HG03565 (cell line): ENCODE measurements around the gene FBXL7.

Experiments used
- ATAC-seq: cut with Tn5 transposase; IDR thresholded peaks from one replicate; pipeline ENCODE4 v1.9.1; 2021; ENCODE audit warnings: mild to moderate bottlenecking, moderate library complexity; ENCODE audit not compliant: unreplicated experiment

The FBXL7 gene

DNA sequence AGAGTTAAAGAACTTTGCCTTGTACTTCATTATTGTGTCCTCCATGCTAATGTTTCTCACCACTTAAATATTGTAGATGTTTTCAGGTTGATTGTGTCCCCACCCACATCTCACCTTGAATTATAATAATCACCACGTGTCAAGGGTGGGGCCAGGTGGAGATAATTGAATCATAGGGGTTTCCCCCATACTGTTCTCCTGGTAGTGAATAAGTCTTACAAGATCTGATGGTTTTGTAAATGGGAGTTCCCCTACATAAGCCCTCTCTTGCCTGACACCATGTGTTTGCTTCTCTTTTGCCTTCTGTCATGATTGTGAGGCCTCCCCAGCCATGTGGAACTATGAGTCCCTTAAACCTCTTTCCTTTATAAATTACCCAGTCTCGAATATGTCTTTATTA lies 248.3 kb downstream of the FBXL7 start:
- ATAC-seq, result no peak

DNA sequence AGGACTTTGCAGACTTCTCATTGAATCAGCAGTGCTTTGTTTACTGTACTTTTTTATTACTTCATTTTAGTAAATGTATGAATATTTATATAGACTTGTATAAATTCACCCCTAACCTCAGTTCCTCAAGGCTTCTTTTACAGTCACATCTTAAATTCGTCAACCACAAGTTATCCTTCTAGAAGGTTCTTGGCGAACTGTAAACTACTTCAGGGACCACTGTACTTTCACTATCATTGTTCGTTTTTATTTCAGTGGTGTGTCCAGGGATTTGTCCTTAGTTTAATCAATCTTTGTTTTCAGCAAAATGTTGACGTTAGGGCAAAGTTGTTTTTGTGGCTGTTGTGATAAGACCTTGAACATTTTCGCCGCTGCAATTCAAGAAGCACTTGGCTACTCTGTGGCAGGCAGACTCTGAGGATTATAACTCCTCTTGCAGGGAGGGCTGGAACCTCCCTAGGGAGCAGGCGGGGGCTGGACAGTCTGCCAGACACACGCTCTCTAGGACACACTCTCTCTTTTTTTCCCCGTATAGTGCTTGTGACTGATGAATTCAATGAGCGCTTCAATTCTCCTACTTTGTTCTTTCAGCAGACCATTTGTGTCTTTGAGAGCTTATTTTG lies 252.8 kb downstream of the FBXL7 start:
- ATAC-seq, result no peak

DNA sequence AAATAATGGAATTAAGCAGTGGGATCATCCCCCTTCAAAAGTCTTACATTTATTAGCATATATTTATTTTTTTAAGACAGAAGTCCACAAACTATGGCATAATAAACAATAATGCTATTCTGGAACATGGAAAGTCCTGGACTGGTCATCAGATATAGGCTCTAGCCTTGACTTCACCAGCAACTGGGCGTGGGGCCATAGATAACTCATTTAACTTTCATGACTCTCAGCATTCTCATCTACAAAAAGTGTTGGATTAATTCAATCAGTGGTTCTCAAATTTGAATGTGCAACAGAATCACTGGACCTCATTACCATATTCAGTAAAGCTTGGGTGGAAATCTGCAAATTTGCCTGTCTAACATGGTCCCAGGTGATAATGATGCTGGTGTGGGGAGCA lies 253.8 kb downstream of the FBXL7 start:
- ATAC-seq, result no peak

DNA sequence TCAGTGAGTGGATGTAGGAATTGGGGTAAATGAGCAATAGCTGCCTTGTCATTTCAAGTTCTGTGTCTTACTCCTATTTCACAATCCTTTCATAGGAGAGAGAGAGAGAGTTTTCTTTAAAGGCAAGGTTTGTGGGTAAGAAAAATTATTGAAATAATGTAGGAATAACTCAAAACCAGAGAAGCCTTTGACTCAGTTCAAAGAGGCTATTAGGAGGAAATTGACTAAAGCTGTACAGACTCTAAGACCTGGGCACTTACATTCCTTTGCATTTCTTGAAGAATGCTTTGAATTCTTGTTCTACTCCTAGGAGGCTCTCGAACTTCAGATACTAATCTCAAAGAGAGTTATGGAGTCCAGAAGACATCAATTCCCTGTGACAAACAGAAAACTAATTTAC lies 257.1 kb downstream of the FBXL7 start:
- ATAC-seq, result no peak

DNA sequence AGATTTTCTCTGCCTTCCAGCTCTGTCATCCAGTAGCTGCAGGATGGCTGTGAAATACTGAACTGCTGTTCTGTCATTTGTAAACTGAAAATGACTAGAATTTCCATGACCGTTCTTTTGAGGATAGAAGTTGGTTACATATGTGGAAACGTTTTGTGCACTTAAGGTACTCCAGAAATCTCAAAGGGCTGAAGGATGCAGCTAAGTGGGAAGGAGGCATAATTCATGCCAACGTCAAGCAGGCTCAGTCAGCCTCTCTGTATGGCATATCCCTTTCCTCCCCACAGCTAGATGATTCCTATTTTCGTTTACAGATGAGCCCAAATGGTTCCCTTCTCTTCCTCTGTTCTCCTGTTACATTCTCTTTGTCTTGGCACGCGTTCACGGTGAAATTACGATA lies 257.6 kb downstream of the FBXL7 start:
- ATAC-seq, result no peak

DNA sequence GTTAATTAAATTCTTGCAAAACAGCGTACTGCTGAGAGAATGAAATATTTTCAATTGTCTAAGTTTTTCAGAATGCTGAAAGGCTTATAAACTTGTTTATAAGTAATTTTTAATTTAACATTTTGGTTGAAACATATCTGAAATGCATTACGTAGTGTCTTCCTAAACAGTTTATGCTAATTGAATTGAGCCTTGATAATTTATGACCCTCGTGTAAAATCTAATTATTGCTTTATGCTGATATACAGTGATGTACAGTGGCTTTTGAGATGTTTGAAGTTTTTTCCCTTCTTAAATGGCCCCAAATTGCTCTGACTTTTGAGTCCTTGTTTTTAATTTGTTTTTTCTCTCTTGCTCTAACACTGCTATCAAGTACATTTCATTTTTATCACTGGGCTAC lies 262.7 kb downstream of the FBXL7 start:
- ATAC-seq, result no peak

DNA sequence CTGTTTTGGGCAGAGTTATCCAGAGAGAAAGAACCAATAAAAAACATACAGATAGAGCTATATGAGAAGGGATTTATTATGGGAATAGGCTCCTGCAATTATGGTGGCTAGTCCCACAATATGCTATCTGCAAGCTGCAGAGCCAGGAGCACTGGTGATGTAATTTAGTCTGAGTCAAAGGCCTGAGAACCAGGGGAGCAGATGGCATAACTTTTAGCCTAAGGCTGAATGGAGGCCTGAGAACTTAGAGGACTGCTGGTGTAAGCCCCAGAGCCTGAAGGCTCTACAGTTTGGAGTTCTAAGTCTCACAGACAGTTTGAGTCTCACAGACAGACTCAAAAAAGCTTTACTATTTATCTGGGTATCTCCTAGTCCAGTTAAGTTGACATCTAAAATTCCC lies 263.8 kb downstream of the FBXL7 start:
- no peak for ATAC-seq

DNA sequence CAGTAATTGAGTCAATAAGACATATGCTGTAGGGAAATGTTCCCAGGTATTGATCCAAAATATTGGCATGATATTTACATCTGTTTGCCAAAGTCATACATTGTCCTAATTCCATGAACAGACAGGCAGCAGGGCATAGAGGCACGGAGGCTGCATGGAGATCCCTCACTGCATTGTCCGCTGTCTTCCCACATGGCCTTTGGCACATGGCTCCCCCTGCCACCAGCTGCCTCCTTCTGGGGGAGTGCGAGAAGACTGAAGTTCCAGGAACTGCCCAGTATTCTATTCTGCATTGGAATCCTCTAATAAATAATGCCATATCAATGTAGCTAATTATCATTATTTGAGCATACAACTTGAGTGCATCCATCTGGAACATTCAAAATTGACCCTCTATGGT lies 269.0 kb downstream of the FBXL7 start:
- ATAC-seq, result no peak

DNA sequence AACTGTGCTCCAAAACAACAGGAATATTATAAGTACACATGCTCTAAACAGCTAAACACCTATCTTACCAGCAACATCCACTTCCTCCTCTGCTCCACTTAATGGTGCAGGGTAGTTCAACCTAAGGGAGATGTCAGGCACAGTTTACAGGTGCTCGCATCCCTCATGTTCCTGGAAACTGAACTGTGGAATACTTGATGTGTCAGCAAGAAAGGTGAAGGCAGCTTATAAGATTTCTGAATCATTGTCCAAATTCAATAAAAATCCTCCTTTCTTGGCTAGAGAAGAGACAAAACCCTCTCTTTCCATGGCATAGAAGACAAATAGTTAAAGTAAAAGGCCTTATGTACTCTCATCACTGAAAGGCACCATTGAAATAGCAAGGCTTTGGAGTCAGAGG lies 272.2 kb downstream of the FBXL7 start:
- ATAC-seq, result no peak

DNA sequence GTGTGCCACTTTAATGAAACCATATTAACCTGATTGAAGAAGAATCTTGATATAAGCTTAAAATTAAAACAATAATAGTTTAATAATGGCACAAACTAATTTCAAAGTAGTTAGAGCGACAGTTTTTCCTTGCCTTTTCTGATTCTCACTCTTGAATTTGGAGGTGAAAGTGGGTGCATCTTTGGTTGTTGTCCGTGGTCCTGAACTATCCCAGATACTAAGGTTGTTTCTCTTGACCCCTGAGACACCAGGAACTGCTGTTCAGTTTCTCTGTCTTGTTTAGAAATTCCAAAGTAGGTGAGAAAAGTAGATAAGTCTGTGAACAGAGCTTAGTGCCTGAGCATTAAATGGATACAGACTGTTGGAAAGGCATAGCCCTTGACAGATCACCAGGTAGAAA lies 274.7 kb downstream of the FBXL7 start:
- ATAC-seq, result no peak

DNA sequence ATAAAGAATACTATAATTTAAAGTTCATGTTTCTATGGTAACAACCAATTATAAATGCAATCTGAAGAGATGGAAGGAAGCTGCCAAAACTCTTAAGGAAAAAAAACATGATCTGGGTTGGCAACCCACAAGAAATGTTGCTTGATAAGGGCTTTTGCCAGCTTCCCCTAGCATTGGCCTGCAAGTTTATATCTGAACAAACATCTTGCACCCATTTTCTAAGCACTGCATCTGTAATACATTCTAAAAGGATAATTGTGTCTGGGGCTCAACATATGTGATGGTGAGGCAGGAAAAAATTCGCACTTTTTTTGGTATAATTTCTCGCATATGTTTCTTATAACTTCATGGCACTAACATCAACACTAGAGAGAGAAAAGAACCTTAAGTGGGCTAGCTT lies 276.4 kb downstream of the FBXL7 start:
- no peak for ATAC-seq

DNA sequence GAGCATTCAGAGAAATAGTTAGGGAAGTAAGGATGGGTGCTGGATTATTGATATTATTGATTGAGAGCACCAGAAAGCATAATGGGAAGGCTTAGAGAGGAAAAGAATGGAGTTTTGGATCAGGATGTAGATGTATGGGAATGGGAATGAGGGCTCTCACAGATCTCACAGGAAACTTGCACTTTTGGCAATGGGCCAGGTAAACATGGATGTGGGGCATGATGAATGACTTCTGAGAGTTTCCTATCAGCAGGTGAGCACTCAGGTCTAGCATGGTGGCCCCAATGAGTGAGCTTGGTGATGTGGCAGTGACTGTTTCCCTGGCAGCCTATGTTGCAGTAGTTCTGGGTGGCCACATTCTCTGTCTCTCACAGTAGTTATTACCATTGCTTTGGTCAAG lies 283.8 kb downstream of the FBXL7 start:
- no peak for ATAC-seq

DNA sequence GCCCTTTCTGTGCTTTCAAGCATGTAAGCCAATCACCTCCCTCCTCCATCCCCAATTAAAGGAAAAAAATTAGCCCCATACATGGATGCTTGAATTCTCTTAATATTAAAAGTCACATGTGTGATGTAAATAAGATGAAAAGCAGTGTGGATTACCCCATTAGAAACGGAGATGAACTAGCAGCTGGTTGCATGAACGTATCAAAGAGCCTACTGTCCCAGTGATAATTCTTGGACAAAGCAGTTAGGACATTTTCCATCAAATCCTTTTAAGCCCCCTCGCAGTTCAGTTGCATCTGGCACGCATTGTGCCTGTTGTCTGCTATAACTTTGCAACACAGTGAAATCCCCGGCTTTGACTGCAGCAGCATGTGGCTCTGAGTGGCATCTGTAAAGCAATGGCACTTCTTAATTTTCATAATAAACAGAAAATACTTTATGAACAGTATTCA lies 285.6 kb downstream of the FBXL7 start:
- ATAC-seq, result no peak

DNA sequence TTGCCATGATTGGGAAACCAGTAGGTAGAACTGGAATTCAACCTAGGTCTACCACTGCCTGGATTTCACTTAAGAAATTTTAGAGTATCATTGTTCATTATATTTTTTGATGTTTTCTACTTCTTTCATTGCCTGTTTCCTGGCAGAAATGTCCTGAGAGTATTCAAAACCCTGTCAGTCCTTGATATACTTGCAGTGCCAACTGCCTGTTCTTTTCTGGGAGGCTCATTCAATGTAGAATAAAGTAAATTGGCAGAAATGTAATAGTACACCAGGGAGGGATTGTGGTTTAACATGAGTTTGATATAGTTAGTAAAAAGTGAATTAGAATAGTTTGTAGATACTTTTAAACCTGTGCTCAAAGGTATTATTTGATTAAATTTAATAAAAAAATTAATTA lies 286.3 kb downstream of the FBXL7 start:
- no peak for ATAC-seq

DNA sequence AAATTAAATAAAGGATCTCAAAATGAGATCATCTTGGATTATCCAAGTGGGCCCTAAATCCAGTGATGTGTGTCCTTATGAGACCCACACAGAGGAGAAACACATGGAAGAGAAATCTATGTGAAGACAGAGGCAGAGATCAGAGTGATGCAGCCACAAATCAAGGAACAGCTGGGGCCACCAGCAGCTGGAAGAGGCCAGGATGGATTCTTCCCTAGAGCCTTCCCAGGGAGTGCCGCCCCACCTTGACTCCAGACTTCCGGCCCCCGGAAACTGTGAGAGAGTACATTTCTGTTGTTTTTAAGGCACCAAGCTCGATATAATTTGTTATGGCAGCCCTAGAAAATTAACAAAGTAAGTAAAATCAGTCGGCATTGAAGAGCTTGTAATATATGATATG lies 286.9 kb downstream of the FBXL7 start:
- no peak for ATAC-seq

DNA sequence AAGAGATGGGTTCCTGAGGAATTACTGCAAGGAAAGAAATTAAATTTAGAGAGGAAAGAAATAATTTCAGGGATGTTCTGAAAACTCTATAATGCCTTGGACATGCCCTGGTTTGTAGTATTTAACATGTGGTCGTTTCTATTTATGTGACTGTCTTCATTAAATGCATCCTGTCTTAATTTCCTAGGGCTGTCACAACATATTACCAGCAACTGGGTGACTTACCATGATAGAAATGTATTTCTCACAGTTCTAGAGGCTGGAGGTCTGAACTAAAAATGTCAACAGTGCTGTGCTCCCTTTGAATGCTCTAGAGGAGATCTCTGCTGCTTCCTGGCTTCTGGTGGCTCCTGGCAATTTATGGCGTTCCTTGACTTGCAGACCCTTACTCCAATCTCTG lies 287.7 kb downstream of the FBXL7 start:
- ATAC-seq, result no peak

DNA sequence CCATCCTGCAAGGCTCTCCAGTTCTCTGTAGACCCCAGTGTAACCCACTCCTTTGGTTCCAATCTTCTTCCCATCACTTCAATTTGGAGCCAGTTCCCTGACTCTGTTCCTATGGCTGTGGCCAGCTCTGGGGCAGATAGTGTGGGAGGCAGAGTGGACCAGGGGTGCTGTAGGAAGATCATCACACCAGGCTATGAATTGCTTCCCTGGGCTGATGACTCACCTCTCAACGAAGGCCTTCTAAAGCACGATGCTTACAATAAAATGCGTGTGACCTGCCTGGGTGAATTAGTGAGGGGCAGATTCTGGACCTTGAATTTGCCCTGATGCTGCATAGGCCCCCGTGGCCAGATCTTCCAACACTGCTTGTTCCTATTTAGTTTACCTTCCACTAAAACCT lies 289.7 kb downstream of the FBXL7 start:
- ATAC-seq, result no peak

DNA sequence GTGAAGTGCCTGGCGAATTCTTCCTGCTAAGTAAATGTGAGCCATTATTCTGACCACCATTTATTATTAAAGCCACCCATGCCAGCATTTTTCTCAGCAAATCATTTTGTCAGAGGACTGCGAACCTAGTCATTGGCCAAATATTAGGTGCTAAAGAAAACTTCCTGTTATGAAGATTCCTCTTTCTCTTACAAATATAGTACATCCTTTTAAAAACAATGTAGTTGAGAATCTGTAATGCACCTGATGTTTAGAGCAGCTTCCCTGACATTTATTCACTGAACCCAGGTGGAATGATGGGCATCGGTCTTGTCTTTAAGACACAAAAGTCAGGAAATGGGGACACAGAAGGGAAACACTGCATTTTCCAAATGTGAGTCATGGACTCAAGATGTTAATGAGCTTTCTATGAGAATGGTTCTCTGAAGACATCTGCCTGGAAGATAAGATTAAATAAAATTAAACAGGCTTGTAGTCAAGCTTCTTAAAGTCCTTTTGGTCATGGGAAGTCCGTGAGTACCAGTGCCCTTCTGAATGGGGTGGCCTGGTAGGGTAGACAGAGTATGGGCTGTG lies 290.6 kb downstream of the FBXL7 start:
- ATAC-seq, result no peak

DNA sequence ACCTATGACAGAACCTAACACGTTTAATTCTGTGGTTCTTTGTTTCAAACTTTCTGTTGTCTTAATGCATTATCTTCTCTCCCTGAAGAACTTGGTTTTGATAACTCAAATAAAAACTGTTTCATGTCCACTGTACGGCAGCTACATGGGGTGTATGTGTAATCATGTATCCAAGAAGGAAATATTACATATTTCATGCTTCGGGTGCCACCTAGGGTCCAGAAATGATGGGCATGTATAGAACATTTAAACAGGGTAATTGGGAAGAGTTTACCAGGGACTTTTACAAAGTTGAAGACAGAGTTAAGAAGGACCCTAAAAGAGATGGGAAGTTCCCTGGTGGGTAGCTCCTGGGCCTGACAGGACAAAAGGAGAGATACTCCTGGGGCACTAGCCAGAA lies 291.3 kb downstream of the FBXL7 start:
- no peak for ATAC-seq

DNA sequence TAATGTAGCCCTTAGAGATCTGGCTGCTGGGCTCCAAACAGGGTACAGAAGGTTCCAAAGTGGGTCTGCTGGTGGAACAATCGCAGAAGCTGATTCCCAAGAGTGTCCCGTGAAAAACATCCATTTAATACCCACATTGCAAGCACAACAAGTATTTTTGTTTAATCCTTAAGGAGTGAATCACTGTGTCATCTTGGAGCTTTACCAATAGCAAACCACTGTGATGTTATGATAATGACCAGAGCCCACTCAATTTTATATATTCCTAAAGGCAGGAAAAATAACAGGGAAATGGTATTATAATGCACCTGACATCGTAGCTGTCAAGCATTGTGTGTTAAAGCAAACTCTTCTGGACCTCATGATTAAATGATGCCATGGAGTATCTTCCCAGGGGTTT lies 291.9 kb downstream of the FBXL7 start:
- ATAC-seq, result no peak

DNA sequence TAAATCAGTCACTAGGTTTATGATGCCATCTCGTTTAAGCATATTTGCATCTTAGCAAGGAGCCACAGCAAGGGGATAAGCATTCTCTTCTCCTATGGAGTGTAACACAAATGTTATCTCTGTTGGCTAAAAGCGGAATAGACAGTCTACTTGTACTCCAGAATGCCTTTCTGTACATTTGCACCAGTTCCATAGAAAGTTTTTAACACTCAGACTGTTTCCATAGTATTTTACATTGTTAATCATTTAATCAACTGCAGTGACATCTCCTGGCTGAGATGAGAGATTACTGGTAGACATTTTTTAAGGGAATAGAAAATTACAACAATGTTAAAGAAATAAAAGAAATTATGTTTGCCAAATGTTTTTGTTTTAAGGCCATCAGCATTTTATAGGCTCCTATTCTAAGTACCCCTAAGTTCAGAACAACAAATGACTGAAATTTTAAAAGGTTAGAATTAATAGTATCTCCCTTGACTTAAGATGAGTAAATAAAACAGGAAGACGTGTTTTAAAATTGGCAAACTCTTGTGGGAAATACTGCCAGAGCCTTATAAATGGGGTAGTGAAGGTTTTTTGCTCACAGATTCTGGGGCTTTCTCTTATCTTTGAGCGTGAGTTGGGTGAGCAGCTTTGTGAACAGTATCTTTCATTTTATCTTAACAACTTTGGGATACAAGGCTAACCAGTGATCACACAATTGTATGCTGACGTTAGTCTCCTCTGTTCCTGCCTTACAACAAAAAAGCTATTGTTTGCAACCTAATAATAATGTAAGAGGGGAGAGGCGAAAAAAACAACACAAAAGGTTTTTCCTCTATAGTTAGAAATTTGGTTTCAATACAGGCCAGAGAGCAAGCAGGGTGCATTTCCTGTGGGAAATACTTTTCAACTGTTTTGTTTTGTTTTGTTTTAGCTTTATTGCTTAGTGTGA lies 294.3 kb downstream of the FBXL7 start:
- ATAC-seq, result no peak

DNA sequence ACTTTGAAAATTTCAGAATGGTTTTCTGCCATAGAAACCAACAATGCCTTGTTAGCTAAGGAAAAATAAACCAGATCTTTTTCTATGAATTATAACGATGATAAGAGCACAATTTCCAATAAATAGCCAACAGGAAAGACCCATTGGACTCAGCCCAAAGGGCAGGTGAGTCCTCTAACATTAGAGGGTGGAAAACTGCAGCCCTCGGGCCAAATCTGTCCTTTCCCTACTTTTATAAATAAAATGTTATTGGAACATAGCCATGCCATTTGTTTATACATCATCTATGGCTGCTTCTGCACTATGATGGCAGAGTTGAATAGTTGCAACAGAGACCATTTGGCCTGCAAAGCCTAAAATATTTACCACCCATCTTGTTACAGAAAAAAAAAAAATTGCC lies 296.1 kb downstream of the FBXL7 start:
- ATAC-seq, result no peak
